GM12875 (cell line): Measurements from ENCODE around the gene PIK3C2G.

Source experiments
- H3K4me3 ChIP-seq: one replicate; pipeline ENCODE4 v1.5.1; 2011; ENCODE audit warnings: low read depth, low read length, control low read depth
- TF ChIP-seq, protein P1 (sequence below): IDR thresholded peaks from 2 replicates; pipeline ENCODE4 v1.5.1; 2011; ENCODE audit warnings: low read depth, mild to moderate bottlenecking, control low read depth, inconsistent platforms, low read length, moderate library complexity, borderline replicate concordance; ENCODE audit not compliant: insufficient read depth

The PIK3C2G gene

DNA sequence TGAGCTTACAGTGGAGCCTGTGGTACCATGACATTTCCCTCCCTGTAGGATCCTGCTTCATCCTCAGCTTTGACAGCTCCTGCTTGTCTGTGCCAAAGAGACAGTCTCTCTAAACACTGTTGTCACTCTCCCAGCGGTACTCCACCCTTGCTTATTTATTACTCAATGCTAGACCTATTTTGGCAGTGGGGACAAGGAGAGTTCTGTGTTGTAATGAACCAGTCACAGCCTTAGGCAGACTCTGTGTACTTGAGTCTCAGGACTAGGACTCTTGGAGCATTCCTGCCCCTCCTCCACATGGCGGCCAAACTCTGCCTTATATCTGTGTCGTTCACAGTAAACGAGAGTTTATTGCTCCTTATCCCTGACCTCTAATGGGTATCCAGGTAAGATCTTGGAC is 70.9 kb downstream of the PIK3C2G start:
- H3K4me3 ChIP-seq, result no peak overlapping the region
- TF ChIP-seq, protein P1, sequence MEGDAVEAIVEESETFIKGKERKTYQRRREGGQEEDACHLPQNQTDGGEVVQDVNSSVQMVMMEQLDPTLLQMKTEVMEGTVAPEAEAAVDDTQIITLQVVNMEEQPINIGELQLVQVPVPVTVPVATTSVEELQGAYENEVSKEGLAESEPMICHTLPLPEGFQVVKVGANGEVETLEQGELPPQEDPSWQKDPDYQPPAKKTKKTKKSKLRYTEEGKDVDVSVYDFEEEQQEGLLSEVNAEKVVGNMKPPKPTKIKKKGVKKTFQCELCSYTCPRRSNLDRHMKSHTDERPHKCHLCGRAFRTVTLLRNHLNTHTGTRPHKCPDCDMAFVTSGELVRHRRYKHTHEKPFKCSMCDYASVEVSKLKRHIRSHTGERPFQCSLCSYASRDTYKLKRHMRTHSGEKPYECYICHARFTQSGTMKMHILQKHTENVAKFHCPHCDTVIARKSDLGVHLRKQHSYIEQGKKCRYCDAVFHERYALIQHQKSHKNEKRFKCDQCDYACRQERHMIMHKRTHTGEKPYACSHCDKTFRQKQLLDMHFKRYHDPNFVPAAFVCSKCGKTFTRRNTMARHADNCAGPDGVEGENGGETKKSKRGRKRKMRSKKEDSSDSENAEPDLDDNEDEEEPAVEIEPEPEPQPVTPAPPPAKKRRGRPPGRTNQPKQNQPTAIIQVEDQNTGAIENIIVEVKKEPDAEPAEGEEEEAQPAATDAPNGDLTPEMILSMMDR, result no peak

DNA sequence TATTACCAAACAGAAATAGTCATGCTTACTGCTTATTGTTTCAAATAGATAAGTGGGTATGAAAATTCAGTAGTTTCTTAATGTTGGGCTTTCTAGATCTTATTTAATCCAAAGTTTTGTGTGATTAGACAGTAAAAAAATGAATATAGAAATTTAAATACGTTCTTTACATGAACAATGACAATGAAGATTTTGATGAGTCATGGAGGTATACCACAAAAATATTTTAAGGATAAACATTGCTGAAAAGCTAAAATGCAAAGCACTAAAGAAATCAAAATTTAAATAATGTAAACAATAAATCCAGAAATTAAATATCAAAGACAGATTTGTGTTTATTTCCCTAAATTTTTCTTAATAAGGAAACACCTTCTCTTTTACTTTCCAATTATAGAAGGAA is 78.3 kb downstream of the PIK3C2G start:
- TF ChIP-seq, protein P1, result no peak
- no peak overlapping the region for H3K4me3 ChIP-seq

DNA sequence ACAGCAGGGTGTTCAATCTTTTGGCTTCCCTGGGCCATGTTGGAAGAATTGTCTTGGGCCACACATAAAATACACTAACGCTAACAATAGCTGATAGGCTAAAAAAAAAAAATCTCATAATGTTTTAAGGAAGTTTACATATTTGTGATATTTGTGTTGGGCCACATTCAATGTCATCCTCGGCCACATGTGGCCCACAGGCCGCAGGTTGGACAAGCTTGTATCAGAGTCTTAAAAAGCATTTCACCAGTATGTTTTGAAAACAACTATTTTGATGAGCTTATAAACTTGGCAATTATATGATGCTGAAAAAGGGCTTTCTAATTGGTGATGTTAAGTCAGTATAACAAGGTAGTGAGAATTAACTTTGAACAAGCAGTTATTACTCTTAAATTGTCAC is 78.9 kb downstream of the PIK3C2G start:
- TF ChIP-seq, protein P1, result no peak
- H3K4me3 ChIP-seq, result no peak overlapping the region

DNA sequence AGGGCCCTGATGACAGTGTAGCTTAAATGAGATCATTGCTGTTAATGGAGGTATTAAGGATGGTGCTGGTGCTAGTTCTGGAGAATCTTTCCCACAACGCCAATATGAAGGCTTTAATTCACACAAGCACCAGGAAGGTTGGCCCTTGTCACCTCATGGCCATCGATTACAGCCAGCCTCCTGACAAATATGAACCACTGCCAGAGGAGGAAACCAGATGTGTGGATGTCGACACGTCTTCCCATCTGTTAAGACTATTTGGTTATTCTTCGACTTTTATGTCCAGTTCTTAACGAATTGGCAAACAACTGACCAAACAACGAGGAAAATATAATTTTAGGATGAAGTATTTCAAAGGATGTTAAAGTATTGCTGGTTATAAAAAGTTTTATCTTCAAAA is 79.5 kb downstream of the PIK3C2G start:
- TF ChIP-seq, protein P1, result no peak

DNA sequence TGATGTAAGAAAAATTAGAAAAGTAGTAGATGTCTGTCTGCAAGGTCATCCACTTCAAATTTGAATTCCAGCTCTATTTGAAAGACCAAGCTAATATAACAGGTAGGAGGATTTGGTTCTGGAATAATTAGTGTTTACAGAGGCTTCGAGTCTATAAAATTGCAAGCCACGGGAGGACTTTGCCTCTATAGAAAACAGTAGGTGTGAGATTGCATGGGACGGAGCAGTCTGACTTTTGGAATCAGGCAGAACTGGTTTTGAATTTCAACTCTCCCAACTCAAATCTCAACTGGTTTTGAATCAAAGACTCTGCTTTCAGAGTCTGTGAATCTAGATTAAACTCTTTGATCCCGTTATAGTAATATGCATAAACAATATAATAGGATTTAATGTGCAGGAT is 82.4 kb downstream of the PIK3C2G start:
- TF ChIP-seq, protein P1, result no peak
- no peak overlapping the region for H3K4me3 ChIP-seq

More for the DNA sequence above, 79.5 kb downstream of the PIK3C2G start:
- H3K4me3 ChIP-seq, result no peak overlapping the region

DNA sequence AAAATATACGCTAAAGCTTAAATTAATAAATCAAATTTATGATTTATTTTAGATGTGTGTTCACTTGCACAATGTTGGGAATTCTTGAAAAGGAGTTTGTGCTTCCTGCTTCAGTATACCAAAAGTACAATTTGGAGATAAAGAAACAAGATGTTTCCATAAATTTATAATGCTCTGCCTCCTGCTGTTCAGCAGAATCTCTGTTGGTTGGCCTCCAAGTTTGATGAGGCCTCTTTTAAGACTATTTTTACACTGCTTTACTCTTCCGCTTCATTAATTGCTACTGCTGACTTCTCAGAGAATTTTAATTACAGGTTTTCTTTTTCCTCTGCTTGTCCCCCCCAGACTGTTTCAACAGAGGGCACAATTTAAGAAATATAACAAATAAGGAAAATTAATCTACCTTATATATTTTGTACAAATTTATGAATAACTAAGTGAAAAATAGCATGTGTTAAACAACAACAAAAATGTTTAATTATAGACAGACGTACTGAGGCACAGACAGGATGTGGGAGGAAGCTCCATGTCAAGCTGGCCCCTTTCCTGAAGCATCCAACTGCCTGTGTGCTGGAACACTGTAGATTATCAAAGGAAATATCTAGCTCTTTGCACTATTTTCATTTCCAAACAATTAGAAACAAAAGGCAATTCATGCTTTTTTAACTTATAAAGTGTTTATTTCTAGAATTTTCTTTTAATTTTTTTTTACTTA is 83.9 kb downstream of the PIK3C2G start:
- no peak overlapping the region for H3K4me3 ChIP-seq

DNA sequence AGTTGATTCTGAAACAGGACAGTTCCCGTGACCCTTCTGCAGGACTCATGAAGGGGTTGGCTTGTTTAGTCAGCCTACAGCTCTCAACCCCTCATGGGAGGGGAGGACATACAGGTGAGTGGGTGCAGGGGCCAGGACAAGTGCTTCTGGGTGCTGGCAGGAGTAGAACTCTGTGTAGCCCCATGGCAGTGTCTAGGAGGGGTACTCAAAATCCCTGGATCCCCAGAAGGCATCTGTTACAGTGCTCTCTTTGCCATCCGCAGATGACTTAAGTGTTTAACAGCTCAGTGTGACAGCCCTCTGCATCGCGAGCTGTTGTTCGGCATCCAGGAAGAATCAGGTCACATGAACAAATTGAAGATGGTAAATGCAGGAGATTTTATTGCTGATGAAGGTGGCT is 91.0 kb downstream of the PIK3C2G start:
- TF ChIP-seq, protein P1, result no peak
- no peak overlapping the region for H3K4me3 ChIP-seq

More for the DNA sequence above, 83.9 kb downstream of the PIK3C2G start:
- TF ChIP-seq, protein P1, result no peak
